ENCODE results near the gene TAPBPL. TPM values are rescaled to one million over a fixed set of nuclear protein-coding genes. Genes with fewer than 3 reads are reported as not detected.

Gene TAPBPL
- total and polyA plus RNA-seq, 2 donors from 2014 or later: 34.5 to 44.7 TPM

GRCh38 chr12:6507102-6507998, 55.5 kb downstream of the TAPBPL start:
- peaks cover 0 to 12% (median 2%) of the 10 kb centered on the region in 3 donors for H3K36me3 ChIP-seq (ENCODE audit: control insufficient read depth in 2 of 3, insufficient read depth in 3 of 3, low read length in 3 of 3)

GRCh38 chr12:6508087-6508486, 56.2 kb downstream of the TAPBPL start:
- DNase-seq (no peak), FAIRE-seq (no peak)
- H3K9me3 ChIP-seq (ENCODE audit: control insufficient read depth in 2 of 3, insufficient read depth in 1 of 3, low read length in 3 of 3): no peaks in the 10 kb centered on the region
- H3K4me1 ChIP-seq (ENCODE audit: control insufficient read depth in 2 of 3, insufficient read depth in 2 of 3, low read depth in 1 of 3, low read length in 3 of 3): no peaks in the 10 kb centered on the region
- H3K27me3 ChIP-seq (ENCODE audit: control insufficient read depth, insufficient read depth, low read length): no peaks in the 10 kb centered on the region
- H3K27ac ChIP-seq (ENCODE audit: low read depth in 2 of 2, low read length in 2 of 2): no peak overlapping the region
- no peak for TF ChIP-seq CTCF (IDR thresholded peaks at IDR 0.05; ENCODE audit: borderline replicate concordance, extremely low read depth, insufficient read depth)
- H3K9ac ChIP-seq (ENCODE audit: low read length in 3 of 3): no peak overlapping the region
- no peak overlapping the region for H3K4me3 ChIP-seq (ENCODE audit: low read length in 3 of 3)
- intact Hi-C loops (cut with DNase I): no loop called here
- H3K36me3 ChIP-seq (ENCODE audit: control insufficient read depth in 2 of 3, insufficient read depth in 3 of 3, low read length in 3 of 3): peaks cover 3 to 12% (median 5%) of the 10 kb centered on the region in 3 donors

More at GRCh38 chr12:6507102-6507998, 55.5 kb downstream of the TAPBPL start:
- Histone ChIP-seq H3K9me3 (ENCODE audit: control insufficient read depth in 2 of 3, insufficient read depth in 1 of 3, low read length in 3 of 3) (no peaks in the 10 kb centered on the region), H3K9ac (ENCODE audit: low read length in 3 of 3) (no peak overlapping the region), H3K4me3 (ENCODE audit: low read length in 3 of 3) (no peak overlapping the region), H3K4me1 (ENCODE audit: control insufficient read depth in 2 of 3, insufficient read depth in 2 of 3, low read depth in 1 of 3, low read length in 3 of 3) (no peaks in the 10 kb centered on the region), H3K27ac (ENCODE audit: low read depth in 2 of 2, low read length in 2 of 2) (no peak overlapping the region), H3K27me3 (ENCODE audit: control insufficient read depth, insufficient read depth, low read length) (no peaks in the 10 kb centered on the region)
- intact Hi-C loops (cut with DNase I): no loop called here
- DNase-seq (no peak), FAIRE-seq (no peak)
- no peak for TF ChIP-seq CTCF (IDR thresholded peaks at IDR 0.05; ENCODE audit: borderline replicate concordance, extremely low read depth, insufficient read depth)

Other genes starting within 250 kb of the TAPBPL start
- gene PLEKHG6, start 141.4 kb upstream of the TAPBPL start, total RNA-seq: 2.5 TPM
- gene PLEKHG6, start 141.4 kb upstream of the TAPBPL start, polyA plus RNA-seq (ENCODE audit: insufficient read depth, low read depth, low replicate concordance): 2.9 TPM
- 186 TPM for gene TNFRSF1A, start 110.0 kb upstream of the TAPBPL start, total RNA-seq
- gene TNFRSF1A, start 110.0 kb upstream of the TAPBPL start, polyA plus RNA-seq (ENCODE audit: insufficient read depth, low read depth, low replicate concordance): 99.6 TPM
- gene SCNN1A, start 76.5 kb upstream of the TAPBPL start, total RNA-seq: 452 TPM
- gene SCNN1A, start 76.5 kb upstream of the TAPBPL start, polyA plus RNA-seq (ENCODE audit: insufficient read depth, low read depth, low replicate concordance): 225 TPM
- gene LTBR, start 67.9 kb upstream of the TAPBPL start, total RNA-seq: 114 TPM
- 77.8 TPM for gene LTBR, start 67.9 kb upstream of the TAPBPL start, polyA plus RNA-seq (ENCODE audit: insufficient read depth, low read depth, low replicate concordance)
- gene CD27, start 7.1 kb upstream of the TAPBPL start, total RNA-seq: 6.6 TPM
- gene CD27, start 7.1 kb upstream of the TAPBPL start, polyA plus RNA-seq (ENCODE audit: insufficient read depth, low read depth, low replicate concordance): not detected
- gene VAMP1, start 18.6 kb downstream of the TAPBPL start, total RNA-seq: 13.2 TPM
- gene VAMP1, start 18.6 kb downstream of the TAPBPL start, polyA plus RNA-seq (ENCODE audit: insufficient read depth, low read depth, low replicate concordance): 4.9 TPM
- 132 TPM for gene MRPL51, start 41.2 kb downstream of the TAPBPL start, total RNA-seq
- 268 TPM for gene MRPL51, start 41.2 kb downstream of the TAPBPL start, polyA plus RNA-seq (ENCODE audit: insufficient read depth, low read depth, low replicate concordance)
- gene NCAPD2, start 42.1 kb downstream of the TAPBPL start, total RNA-seq: 23.4 TPM
- 4.5 TPM for gene NCAPD2, start 42.1 kb downstream of the TAPBPL start, polyA plus RNA-seq (ENCODE audit: insufficient read depth, low read depth, low replicate concordance)
- 1,501 TPM for gene GAPDH, start 82.5 kb downstream of the TAPBPL start, total RNA-seq
- gene GAPDH, start 82.5 kb downstream of the TAPBPL start, polyA plus RNA-seq (ENCODE audit: insufficient read depth, low read depth, low replicate concordance): 4,871 TPM
- 21.5 TPM for gene IFFO1, start 104.0 kb downstream of the TAPBPL start, total RNA-seq
- gene IFFO1, start 104.0 kb downstream of the TAPBPL start, polyA plus RNA-seq (ENCODE audit: insufficient read depth, low read depth, low replicate concordance): 11.5 TPM
- 29.7 TPM for gene NOP2, start 116.2 kb downstream of the TAPBPL start, total RNA-seq
- gene NOP2, start 116.2 kb downstream of the TAPBPL start, polyA plus RNA-seq (ENCODE audit: insufficient read depth, low read depth, low replicate concordance): 12.2 TPM
- 224 TPM for gene CHD4, start 155.3 kb downstream of the TAPBPL start, total RNA-seq
- 109 TPM for gene CHD4, start 155.3 kb downstream of the TAPBPL start, polyA plus RNA-seq (ENCODE audit: insufficient read depth, low read depth, low replicate concordance)
- gene LPAR5, start 183.9 kb downstream of the TAPBPL start, total RNA-seq: 4.9 TPM
- 0.97 TPM for gene LPAR5, start 183.9 kb downstream of the TAPBPL start, polyA plus RNA-seq (ENCODE audit: insufficient read depth, low read depth, low replicate concordance)
- 3.4 TPM for gene ACRBP, start 195.4 kb downstream of the TAPBPL start, total RNA-seq
- 2.1 TPM for gene ACRBP, start 195.4 kb downstream of the TAPBPL start, polyA plus RNA-seq (ENCODE audit: insufficient read depth, low read depth, low replicate concordance)
- gene ING4, start 211.1 kb downstream of the TAPBPL start, total RNA-seq: 42.6 TPM
- gene ING4, start 211.1 kb downstream of the TAPBPL start, polyA plus RNA-seq (ENCODE audit: insufficient read depth, low read depth, low replicate concordance): 56.0 TPM
- gene ZNF384, start 237.3 kb downstream of the TAPBPL start, total RNA-seq: 51.6 TPM
- gene ZNF384, start 237.3 kb downstream of the TAPBPL start, polyA plus RNA-seq (ENCODE audit: insufficient read depth, low read depth, low replicate concordance): 19.7 TPM
- 0.63 TPM for gene PIANP, start 248.8 kb downstream of the TAPBPL start, total RNA-seq
- 0.45 TPM for gene PIANP, start 248.8 kb downstream of the TAPBPL start, polyA plus RNA-seq (ENCODE audit: insufficient read depth, low read depth, low replicate concordance)